Cardiac fibroblast (primary cell): ENCODE results near the gene DYNC2LI1.

ENCODE experiments used
- DNase-seq, 2 donors: peaks; one replicate each; pipeline versions ENCODE4 v3.0.0 to v3.0.0-alpha.2; 2010; ENCODE audit warnings: low read depth in 2 of 2
- H3K4me3 ChIP-seq, 2 donors: replicated peaks in 1 of 2; 1 replicate in 1 of 2; 2 replicates in 1 of 2; pipeline ENCODE4 v1.5.1; 2011; ENCODE audit warnings: low read depth in 2 of 2, low read length in 2 of 2, mild to moderate bottlenecking in 2 of 2, moderate library complexity in 1 of 2
- TF ChIP-seq, protein P1 (sequence below): IDR thresholded peaks from one replicate; pipeline ENCODE4 v1.5.1; 2011; ENCODE audit warnings: low read depth, mild to moderate bottlenecking, low read length, inconsistent platforms

The DYNC2LI1 gene

DNA sequence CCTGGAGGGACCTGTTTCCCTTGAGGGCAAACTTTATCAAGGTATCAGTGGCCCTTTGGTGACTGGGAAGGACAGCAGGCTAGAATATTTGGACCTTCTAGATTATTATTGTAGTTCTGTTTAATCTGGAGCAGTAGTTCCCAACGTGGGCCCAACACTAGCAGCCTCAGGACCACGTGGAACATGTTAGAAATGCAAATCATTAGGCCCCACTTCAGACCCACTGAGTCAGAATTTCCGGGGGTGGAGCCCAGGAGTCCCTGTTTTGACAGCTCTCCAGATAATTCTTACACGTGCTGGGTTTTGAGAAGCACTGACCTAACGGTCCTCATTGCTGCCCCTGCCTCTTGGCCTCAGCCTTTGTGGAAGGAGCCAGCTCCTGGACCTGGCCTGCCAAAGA is 25.5 kb upstream of the DYNC2LI1 start:
- no peak for DNase-seq
- no peak overlapping the region for H3K4me3 ChIP-seq
- TF ChIP-seq, protein P1, sequence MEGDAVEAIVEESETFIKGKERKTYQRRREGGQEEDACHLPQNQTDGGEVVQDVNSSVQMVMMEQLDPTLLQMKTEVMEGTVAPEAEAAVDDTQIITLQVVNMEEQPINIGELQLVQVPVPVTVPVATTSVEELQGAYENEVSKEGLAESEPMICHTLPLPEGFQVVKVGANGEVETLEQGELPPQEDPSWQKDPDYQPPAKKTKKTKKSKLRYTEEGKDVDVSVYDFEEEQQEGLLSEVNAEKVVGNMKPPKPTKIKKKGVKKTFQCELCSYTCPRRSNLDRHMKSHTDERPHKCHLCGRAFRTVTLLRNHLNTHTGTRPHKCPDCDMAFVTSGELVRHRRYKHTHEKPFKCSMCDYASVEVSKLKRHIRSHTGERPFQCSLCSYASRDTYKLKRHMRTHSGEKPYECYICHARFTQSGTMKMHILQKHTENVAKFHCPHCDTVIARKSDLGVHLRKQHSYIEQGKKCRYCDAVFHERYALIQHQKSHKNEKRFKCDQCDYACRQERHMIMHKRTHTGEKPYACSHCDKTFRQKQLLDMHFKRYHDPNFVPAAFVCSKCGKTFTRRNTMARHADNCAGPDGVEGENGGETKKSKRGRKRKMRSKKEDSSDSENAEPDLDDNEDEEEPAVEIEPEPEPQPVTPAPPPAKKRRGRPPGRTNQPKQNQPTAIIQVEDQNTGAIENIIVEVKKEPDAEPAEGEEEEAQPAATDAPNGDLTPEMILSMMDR, result no peak

DNA sequence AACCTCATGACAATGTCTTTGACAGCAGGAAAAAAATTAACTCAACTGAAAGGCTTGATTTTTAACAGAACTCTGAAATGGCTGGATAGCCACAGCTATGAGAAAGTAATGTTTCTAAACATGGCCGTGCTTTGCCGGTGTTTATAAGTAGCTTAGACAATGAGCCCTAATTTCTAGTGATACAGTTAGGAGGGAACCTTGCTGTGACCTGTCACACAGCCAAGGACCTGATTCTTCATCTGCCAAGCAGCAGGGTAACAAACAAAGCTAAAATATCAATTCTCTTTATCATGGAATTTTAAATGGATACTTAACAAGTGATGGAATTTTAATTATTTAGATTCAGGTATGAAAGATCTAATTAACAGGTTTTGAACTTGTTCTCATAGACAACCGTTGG is 24.3 kb upstream of the DYNC2LI1 start:
- no peak for DNase-seq
- TF ChIP-seq, protein P1, result no peak
- no peak overlapping the region for H3K4me3 ChIP-seq

DNA sequence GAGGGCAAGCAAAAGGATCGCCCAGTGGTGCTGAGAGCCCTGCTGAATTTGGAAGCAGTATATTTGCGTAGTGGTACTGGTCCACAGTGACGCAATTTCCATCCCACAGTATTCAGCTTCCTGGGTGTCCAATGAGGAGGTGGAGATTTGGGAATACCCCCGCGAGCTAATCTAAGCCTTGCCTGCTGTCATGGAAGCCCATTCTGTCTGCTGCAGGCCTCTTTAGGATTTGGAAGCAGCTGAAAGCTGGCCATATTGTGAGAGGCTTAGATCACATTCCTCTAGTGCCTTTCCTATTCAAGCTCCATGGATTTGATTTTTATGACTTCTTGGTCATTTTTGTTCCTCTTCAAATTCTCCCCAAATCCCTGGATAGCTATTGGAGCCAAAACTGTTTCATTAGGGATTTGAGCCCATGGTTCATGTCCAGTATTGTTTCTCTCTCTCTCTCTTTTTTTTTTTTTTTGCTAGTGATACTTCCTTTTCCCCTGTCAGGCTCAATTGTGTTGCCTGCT is 22.3 kb upstream of the DYNC2LI1 start:
- DNase-seq, result no peak
- TF ChIP-seq, protein P1, result no peak
- no peak overlapping the region for H3K4me3 ChIP-seq

DNA sequence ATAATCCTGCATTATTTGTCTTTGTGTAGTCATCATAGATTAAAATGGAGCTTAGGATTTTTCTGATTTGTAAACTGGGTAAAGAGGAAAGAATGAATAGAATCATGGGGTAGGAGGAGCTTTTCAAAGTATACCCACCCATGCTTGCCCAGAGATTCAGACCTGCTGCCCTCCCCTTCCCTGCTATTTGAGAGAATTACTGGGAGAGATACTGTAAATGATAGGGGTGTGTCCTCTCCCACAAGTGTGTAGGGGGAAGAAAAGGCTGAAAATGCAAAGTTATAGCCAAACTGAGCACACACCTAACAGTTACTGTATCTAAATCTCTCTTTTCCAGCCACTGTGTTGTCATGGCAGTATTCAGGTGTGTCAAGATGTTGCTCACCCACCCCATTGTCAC is 21.5 kb upstream of the DYNC2LI1 start:
- TF ChIP-seq, protein P1, result no peak
- H3K4me3 ChIP-seq, result no peak overlapping the region
- no peak for DNase-seq

DNA sequence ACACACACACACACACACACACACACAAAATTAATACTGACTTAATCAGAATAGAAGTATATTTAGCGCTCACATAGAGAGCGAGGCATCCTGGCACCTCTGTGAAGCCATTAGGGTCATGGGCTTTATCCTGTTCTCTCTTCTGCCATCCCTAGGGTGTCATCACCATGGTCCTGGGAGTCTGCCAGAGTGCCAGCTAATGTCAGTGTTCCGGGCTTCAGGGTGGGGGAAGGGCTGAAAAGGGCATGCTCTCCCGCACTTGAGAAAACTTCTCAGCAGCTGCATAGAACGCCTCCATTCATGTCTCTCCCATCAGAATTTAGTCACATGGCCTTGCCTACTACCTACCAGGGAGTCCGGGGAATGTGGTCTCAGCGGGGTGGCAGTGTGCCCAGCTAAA is 19.7 kb upstream of the DYNC2LI1 start:
- TF ChIP-seq, protein P1, result no peak
- DNase-seq, result no peak
- H3K4me3 ChIP-seq, result no peak overlapping the region

DNA sequence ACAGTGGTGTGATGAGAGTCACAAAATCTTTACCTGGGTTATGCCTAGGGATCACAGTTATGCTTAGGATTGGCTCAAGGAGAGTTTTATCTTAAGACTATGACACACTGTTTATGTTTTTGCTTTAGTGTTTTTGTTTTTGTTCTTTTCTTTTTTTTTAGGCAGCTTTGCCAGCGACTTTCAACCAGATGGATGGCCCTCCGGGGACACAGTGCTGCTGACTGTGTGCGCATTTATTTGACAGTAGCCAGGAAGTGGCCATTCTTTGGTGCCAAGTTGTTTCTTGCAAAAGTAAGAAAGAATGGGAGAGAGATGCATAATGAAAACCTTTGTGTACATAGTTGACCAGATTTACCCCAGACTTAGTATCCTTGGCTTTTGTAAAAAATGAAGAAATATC is 15.1 kb upstream of the DYNC2LI1 start:
- DNase-seq, result peak; percentile 69 to 87
- TF ChIP-seq, protein P1, result no peak
- H3K4me3 ChIP-seq, result no peak overlapping the region

DNA sequence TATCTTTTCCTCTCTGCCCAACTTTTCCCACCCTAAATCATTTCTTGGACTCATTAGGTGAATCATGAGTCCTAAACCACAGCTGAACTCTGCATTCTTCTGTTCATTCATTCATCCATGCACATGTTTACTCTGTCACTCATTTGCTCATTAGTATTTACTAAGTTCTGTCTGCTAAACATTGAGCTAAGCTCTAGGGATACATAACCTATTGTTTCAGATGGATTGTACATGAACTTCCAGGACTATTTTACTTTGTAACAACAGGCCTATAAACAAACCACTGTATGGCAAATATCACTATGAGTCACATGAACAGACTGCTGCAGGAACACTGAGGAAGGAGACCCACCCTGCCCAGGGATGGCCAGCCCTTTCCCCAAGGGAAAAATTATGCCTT is 14.6 kb upstream of the DYNC2LI1 start:
- TF ChIP-seq, protein P1, result no peak
- DNase-seq, result peak; percentile 44 to 90

More for the DNA sequence above, 14.6 kb upstream of the DYNC2LI1 start:
- H3K4me3 ChIP-seq, result no peak overlapping the region
